ENCODE data around the gene DENND6B.

- TF ChIP-seq CTCF (IDR thresholded peaks at IDR 0.05) (no peak), POLR2A (IDR thresholded peaks at IDR 0.05) (no peak)
Observed at GRCh38 chr22:50294319-50294656, 32.5 kb downstream of the DENND6B start.

Data from body of pancreas (tissue), 4 donors.